HEK293 (cell line): ENCODE data around the gene UFM1.

Source experiments
- ZNF341 ChIP-seq: fragments of 450-650 bp; formaldehyde crosslinking; IDR thresholded peaks from 2 replicates; pipeline ENCODE4; 2016; ENCODE audit warnings: low read depth, missing biosample characterization, missing genetic modification characterization
- TF ChIP-seq, protein P1 (sequence below): fragments of 450-650 bp; formaldehyde crosslinking; IDR thresholded peaks from 2 replicates; pipeline ENCODE4 v1.5.1; 2016; ENCODE audit warnings: missing biosample characterization, missing genetic modification characterization

GRCh38 chr13:38372820-38373383 is 23.3 kb downstream of the UFM1 start:
- TF ChIP-seq, protein P1, sequence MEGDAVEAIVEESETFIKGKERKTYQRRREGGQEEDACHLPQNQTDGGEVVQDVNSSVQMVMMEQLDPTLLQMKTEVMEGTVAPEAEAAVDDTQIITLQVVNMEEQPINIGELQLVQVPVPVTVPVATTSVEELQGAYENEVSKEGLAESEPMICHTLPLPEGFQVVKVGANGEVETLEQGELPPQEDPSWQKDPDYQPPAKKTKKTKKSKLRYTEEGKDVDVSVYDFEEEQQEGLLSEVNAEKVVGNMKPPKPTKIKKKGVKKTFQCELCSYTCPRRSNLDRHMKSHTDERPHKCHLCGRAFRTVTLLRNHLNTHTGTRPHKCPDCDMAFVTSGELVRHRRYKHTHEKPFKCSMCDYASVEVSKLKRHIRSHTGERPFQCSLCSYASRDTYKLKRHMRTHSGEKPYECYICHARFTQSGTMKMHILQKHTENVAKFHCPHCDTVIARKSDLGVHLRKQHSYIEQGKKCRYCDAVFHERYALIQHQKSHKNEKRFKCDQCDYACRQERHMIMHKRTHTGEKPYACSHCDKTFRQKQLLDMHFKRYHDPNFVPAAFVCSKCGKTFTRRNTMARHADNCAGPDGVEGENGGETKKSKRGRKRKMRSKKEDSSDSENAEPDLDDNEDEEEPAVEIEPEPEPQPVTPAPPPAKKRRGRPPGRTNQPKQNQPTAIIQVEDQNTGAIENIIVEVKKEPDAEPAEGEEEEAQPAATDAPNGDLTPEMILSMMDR (tag by site-specific recombination): no peak
- TF ChIP-seq ZNF341 (tag by site-specific recombination): no peak
